HUES6 (cell line): Measurements from ENCODE around the gene CHAC1.

Experiments used
- H3K27ac ChIP-seq: 2 replicates; pipeline ENCODE4 v1.7.0; 2013; ENCODE audit warnings: low read depth, mild to moderate bottlenecking, low read length, inconsistent platforms
- H3K27me3 ChIP-seq: 2 replicates; pipeline ENCODE4 v1.6.1; 2013; ENCODE audit warnings: low read length; ENCODE audit not compliant: control insufficient read depth, insufficient read depth
- H3K36me3 ChIP-seq: 2 replicates; pipeline ENCODE4 v1.6.1; 2013; ENCODE audit warnings: low read length; ENCODE audit not compliant: control insufficient read depth, insufficient read depth
- H3K4me1 ChIP-seq: 2 replicates; pipeline ENCODE4 v1.6.1; 2013; ENCODE audit warnings: low read length; ENCODE audit not compliant: control insufficient read depth, insufficient read depth
- H3K4me3 ChIP-seq: 2 replicates; pipeline ENCODE4 v1.5.1; 2013; ENCODE audit warnings: low read depth, low read length
- H3K9ac ChIP-seq: one replicate; pipeline ENCODE4 v1.6.1; 2013; ENCODE audit warnings: mild to moderate bottlenecking, low read length
- H3K9me3 ChIP-seq: 2 replicates; pipeline ENCODE4 v1.6.1; 2013; ENCODE audit warnings: low read depth, low read length; ENCODE audit not compliant: control insufficient read depth, insufficient read depth

The CHAC1 gene

GRCh38 chr15:40941528-40942336, 11.5 kb upstream of the CHAC1 start:
- H3K9me3 ChIP-seq, result no peaks in the 10 kb centered on the region
- H3K27ac ChIP-seq, result no peak overlapping the region
- no peaks in the 10 kb centered on the region for H3K36me3 ChIP-seq
- peak overlapping the region; percentile 64 for H3K4me3 ChIP-seq
- H3K27me3 ChIP-seq, result peaks cover 60% of the 10 kb centered on the region
- H3K9ac ChIP-seq, result peak overlapping the region; percentile 77
- peaks cover 24% of the 10 kb centered on the region for H3K4me1 ChIP-seq

- Histone ChIP-seq H3K36me3 (no peaks in the 10 kb centered on the region), H3K27ac (no peak overlapping the region), H3K4me3 (peak overlapping the region; percentile 64), H3K4me1 (peaks cover 24% of the 10 kb centered on the region), H3K9ac (peak overlapping the region; percentile 24), H3K9me3 (no peaks in the 10 kb centered on the region), H3K27me3 (peaks cover 55% of the 10 kb centered on the region)
Measured at GRCh38 chr15:40942337-40942854, 10.9 kb upstream of the CHAC1 start.

GRCh38 chr15:40942878-40943277, 10.4 kb upstream of the CHAC1 start:
- H3K9me3 ChIP-seq, result no peaks in the 10 kb centered on the region

GRCh38 chr15:40943764-40944365, 9.4 kb upstream of the CHAC1 start:
- Histone ChIP-seq H3K4me3 (no peak overlapping the region), H3K4me1 (peaks cover 29% of the 10 kb centered on the region), H3K27me3 (peaks cover 50% of the 10 kb centered on the region), H3K27ac (no peak overlapping the region), H3K36me3 (no peaks in the 10 kb centered on the region), H3K9ac (no peak overlapping the region), H3K9me3 (no peaks in the 10 kb centered on the region)

More at GRCh38 chr15:40942878-40943277, 10.4 kb upstream of the CHAC1 start:
- Histone ChIP-seq H3K27me3 (peaks cover 50% of the 10 kb centered on the region), H3K27ac (no peak overlapping the region), H3K9ac (no peak overlapping the region), H3K4me1 (peaks cover 24% of the 10 kb centered on the region), H3K36me3 (no peaks in the 10 kb centered on the region), H3K4me3 (no peak overlapping the region)

GRCh38 chr15:40944510-40945296, 8.6 kb upstream of the CHAC1 start:
- Histone ChIP-seq H3K4me3 (no peak overlapping the region), H3K9ac (no peak overlapping the region), H3K27me3 (peaks cover 48% of the 10 kb centered on the region), H3K36me3 (no peaks in the 10 kb centered on the region), H3K4me1 (peaks cover 35% of the 10 kb centered on the region), H3K27ac (no peak overlapping the region), H3K9me3 (no peaks in the 10 kb centered on the region)

GRCh38 chr15:40948706-40949473, 4.4 kb upstream of the CHAC1 start:
- Histone ChIP-seq H3K4me1 (peaks cover 23% of the 10 kb centered on the region), H3K27me3 (peaks cover 10% of the 10 kb centered on the region), H3K27ac (no peak overlapping the region), H3K9me3 (no peaks in the 10 kb centered on the region), H3K9ac (no peak overlapping the region), H3K36me3 (no peaks in the 10 kb centered on the region), H3K4me3 (no peak overlapping the region)

- H3K9me3 ChIP-seq, result no peaks in the 10 kb centered on the region
- peaks cover under 1% of the 10 kb centered on the region for H3K27me3 ChIP-seq
- peaks cover 5% of the 10 kb centered on the region; the same call in 1 of the 2 replicates for H3K36me3 ChIP-seq
- no peak overlapping the region for H3K4me3 ChIP-seq
- H3K9ac ChIP-seq, result no peak overlapping the region
- peaks cover 29% of the 10 kb centered on the region for H3K4me1 ChIP-seq
- no peak overlapping the region for H3K27ac ChIP-seq
Measured at GRCh38 chr15:40949756-40950207, 3.5 kb upstream of the CHAC1 start.

GRCh38 chr15:40951764-40952163, 1.5 kb upstream of the CHAC1 start:
- H3K4me1 ChIP-seq, result peaks cover 29% of the 10 kb centered on the region
- no peak overlapping the region for H3K9ac ChIP-seq
- H3K27ac ChIP-seq, result no peak overlapping the region
- no peaks in the 10 kb centered on the region for H3K9me3 ChIP-seq
- peaks cover 24% of the 10 kb centered on the region for H3K36me3 ChIP-seq
- H3K4me3 ChIP-seq, result no peak overlapping the region
- no peaks in the 10 kb centered on the region for H3K27me3 ChIP-seq

GRCh38 chr15:40952301-40952900, 870 bp upstream of the CHAC1 start:
- H3K27ac ChIP-seq, result peak overlapping the region; percentile 96
- no peaks in the 10 kb centered on the region for H3K9me3 ChIP-seq
- H3K9ac ChIP-seq, result peak overlapping the region; percentile 97
- H3K4me3 ChIP-seq, result peak overlapping the region; percentile 97
- no peaks in the 10 kb centered on the region for H3K27me3 ChIP-seq
- H3K36me3 ChIP-seq, result peaks cover 27% of the 10 kb centered on the region
- H3K4me1 ChIP-seq, result peaks cover 29% of the 10 kb centered on the region

GRCh38 chr15:40953713-40954074, 423 bp downstream of the CHAC1 start:
- Histone ChIP-seq H3K27ac (peak overlapping the region; percentile 96), H3K9ac (peak overlapping the region; percentile 90)

More at GRCh38 chr15:40953713-40954074, 423 bp downstream of the CHAC1 start:
- Histone ChIP-seq H3K4me3 (peak overlapping the region; percentile 97), H3K36me3 (peaks cover 27% of the 10 kb centered on the region), H3K9me3 (no peaks in the 10 kb centered on the region), H3K27me3 (no peaks in the 10 kb centered on the region), H3K4me1 (peaks cover 25% of the 10 kb centered on the region)
